ENCODE results near the gene SMAD9.

GRCh38 chr13:36966404-36966803 lies 46.4 kb upstream of the SMAD9 start:
- no peak for TF ChIP-seq CTCF (IDR thresholded peaks at IDR 0.05; ENCODE audit: low read length)
- no peak for TF ChIP-seq EZH2 (optimal IDR thresholded peaks at IDR 0.05; ENCODE audit: low read depth, low read length)
- no peak for TF ChIP-seq EZH2phosphoT487 (IDR thresholded peaks at IDR 0.05; ENCODE audit: low read length)
